NCI-H524 (cell line): ENCODE results near the gene TTC28.
A peak's percentile ranks its signal among the peaks of the same experiment; 100 is the strongest.

Experiments
- DNase-seq, 2 experiments: peaks; one replicate each; lab custom pipeline; 2025; lab: John Stamatoyannopoulos, UW

The TTC28 gene

DNA sequence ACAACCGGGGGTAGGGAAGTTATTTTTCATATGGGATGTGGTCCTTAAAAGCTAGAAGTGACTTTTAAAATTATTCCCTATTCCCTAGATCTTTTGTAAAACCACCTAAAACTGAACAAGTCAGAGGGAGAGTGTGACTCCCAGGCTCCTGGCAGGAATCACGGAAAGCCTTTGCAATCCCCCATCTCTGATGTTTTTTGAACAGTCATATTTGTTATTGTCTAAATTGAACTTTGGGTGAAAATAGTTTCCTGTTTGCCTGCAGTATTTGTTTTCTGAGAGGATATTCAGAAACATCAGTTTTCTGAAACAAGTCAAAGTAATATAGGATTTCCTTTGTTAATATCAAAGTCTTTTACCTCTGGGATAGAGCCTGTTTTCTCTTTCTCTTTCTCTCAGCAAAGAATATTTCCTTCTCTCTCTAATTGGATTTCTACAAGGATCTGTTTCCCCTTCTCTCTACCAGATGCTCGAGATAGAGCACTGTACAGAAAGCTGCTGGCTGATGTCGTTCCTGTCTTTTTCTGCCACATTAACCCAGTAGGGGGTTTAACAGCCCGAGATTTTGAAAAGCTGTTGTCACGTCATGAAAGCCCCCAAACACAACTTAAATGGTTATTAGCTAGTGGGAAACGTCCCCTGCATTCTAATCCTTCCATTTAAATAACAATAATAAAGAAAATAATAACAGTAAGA, 628.4 kb downstream of the TTC28 start:
- peak in 1 of 2 experiments; percentile 27 for DNase-seq

DNA sequence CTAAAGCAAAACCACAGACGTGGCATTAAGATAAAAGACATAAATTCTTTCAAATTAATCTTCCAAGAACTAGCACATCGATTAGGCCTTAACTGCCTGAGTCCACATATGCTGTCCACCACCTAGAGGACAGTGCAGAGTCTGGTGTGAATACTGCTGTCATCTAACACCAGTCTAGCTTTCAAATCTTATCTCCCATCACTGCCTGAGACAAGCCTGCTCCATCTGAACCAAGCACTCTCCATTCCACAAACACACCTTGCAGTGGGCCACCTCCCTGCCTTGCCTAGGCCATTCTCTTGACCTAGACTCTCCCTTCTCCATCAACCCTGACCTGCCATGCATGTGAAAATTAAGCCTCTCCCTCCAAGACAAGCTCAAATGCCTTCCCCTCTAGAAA, 631.1 kb downstream of the TTC28 start:
- no peak for DNase-seq

DNA sequence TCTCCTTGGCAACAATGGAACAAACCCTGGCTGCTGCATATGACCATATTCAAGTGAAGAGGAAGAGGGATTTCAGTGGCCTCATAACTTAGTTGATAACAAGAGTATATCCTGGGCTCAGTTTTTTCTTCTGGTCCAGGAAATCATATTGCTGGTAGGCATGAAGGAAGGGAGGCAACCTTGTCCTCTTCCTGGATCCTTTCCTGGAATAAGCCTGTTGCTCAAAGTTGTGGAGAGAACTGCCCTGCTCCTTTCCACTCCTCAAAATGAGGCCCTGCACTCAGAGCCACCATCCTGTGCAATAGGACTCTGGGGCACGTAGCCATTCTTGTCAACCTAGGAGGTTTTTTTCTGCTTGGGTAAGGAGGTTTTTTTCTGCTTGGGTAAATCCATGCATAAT, 631.9 kb downstream of the TTC28 start:
- DNase-seq: no peak

DNA sequence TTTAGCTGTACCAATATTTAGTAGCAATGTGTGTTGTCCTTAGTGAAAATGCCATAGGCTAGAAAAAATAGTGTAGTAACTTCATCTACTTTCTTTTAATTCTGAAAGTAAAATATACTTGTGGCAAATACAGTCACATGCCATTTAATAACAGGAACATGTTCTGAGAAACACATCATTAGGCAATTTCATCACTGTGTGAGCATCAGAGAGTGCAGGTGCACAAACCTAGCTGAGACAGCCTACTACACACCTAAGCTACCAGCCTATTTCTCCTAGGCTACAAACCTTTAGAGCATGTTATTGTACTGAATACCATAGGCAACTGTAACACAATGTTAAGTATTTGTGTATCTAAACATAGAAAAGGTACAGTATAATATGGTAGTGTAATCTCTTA, 633.5 kb downstream of the TTC28 start:
- DNase-seq: no peak

DNA sequence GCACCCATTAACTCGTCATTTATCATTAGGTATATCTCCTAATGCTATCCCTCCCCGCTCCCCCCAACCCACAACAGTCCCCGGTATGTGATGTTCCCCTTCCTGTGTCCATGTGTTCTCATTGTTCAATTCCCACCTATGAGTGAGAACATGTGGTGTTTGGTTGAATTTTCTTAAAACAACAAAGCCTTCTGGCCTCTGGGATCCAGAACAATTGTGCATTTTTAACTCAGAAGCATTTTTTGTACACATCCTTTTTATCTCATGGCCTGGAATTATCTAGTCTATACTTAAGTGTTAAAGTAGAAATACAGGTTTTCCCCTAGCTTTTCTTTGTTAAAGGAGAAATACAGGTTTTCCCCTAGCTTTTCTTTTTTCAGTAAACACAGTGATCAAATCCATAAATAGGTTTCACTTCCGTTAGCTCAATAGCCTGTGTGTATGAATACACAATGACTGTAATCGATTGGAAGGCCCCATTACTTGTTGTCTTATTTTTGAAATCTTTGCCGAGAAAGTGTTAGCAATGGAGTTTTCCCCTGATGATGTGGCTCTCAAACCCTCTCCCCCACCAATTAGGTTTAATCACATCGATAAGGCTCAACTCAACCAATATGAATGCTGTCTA, 635.0 kb downstream of the TTC28 start:
- DNase-seq: no peak

DNA sequence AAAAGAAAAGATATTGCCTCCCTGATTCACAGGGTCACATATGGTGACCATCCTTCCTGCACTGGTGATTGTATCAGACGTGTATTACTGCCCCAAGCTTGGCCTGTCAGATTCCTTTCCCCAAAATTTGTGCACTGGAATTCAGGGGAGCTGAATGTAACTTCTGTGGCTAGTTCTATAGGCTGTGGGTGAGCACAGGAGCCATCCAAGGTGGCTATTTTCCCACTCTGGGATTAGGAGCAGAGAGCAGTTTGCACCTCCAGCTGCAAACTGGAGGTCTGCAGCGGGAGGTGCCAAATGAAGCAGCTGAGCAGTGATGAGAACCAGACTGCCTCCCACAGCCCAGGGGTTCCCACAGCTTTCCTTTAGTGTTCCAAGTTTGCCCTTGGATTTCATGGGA, 636.4 kb downstream of the TTC28 start:
- DNase-seq: no peak

DNA sequence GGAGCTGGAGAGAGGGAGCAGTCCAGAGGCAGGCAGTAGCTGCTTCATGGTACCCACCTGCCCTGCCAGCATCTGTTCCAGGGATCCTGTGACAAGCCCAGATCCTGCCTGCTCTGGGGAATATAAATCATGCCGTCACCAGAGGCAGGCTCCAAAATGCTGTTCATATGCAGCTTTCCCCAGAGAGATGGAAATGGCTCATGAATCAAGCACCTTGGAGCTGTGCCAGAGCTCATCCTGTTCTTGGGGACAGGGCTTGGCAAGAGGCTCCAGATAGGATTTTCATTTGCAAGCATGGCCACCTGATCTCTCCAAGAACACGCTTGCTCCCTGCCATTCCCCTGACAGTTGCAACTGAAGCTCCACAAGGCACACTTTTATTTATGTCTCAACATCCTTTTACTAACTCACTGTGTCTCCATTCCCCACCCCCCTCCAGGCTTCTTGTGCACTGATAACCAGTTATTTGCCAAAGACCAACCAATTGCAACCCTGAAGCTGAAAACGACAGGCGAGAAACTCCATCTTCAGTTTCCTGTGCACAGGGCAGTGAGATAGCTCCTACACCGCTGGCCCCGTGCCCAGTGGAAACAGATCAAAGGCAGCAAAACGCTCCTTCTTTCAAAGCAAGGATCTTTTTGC, 644.8 kb downstream of the TTC28 start:
- peak; percentile 99 to 100 for DNase-seq

DNA sequence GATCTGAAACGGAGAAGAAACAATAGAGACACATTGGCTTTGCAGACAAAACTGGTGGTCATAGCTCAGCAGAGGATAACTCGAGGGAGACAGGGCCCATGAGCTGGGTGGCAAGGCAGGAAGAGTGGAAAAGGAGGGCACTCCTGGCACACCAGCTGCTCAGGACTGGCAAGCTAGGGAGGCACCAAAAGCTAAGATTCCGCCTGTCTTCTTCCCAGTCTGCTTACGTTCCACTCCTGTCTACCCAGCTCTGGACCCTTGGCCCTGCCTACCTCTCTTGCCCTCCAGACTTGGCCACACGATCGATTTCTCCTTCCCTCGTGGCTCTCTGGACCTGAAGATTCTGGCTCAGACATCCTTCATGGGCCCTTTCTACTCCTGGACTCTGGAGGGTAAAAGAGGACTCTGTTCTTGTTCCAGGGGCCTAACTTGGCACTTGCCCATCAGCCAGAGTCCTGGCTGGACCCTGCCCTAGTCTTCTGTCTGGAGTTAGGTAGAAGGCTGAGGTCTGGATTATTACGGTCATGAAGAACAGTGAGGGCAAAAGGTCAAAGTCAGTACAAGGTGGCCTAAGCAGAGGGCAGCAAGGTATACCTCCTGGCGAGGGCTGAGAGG, 645.4 kb downstream of the TTC28 start:
- DNase-seq: no peak

DNA sequence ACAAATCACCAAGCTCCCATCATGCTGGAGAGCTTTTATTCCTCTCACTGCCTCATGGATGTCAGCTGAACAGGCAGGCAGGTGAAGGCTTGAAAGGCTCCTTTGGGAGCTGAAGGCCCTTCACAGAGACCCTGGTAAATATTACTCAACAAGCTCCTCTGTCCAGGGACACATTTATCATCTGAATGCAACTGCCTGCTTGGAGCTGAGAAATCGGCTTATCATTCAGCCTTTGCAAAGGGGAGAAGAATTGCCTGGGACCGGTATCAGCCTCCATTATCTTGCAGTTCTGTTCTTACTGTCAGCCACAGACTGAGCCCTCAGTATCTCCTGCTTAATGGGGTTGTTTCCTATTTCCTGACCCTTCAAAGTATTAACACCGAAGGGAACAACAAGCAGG, 646.8 kb downstream of the TTC28 start:
- no peak for DNase-seq

DNA sequence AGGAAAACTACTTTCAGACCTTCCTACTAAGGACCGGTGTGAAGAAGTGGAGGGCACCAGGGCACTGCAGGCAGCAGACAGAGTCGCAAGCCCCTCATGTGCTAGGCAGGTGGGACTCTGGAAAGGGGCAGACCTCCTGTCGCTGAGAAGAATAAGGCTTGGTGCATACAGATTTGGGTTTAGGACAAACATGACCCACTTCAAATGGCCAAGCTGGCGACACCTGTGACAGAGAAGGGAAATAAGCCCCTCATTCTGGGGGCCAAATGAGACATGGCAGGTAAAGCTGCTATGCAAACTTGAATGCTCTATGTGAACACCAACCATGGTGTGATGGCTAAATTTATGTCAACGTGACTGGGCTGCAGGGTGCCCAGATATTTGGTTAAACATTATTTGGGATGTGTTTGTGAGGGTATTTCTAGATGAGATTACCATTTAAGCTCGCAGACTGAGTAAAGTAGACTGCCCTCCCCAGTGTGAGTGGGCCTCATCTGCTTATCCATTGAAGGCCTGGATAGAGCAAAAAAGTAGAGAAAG, 648.2 kb downstream of the TTC28 start:
- DNase-seq: no peak

DNA sequence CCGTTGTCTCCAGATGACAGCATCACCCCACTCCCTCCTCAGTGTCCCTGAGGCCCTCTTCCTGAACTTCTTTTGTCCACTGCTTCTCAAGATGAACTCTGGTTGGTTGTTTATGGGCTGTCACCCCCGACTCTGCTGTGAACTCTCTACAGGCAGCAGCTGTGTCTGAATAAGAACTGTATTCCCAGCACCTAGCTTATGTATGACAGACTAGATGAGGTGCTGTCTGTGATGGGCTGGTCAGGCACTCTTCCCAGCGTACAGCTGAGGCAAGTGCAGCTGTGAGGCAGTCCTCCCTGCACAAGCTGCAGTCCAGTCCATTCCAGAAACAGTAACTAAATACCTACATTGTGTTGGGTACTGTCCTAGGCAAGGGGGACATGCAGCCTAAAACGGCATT, 649.2 kb downstream of the TTC28 start:
- DNase-seq: no peak

DNA sequence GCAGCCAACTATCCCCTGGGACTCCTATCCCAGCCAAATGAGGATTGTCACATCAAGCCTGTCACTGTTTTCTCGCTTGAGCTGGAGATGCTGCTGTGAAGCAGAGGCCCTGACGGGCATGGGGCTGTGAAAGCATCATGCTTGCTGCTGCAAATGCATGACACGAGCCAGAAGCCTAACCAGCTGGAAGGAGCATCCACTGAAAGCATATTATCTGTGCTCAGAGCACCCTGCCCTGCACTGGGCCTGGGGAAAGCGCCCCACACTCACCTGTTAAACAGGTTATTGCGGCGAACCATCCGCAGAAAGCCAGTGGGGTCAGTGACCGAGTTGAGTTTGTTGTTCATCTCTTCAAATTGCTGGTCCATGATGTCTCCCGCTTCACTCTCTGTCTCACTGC, 649.7 kb downstream of the TTC28 start:
- no peak for DNase-seq

DNA sequence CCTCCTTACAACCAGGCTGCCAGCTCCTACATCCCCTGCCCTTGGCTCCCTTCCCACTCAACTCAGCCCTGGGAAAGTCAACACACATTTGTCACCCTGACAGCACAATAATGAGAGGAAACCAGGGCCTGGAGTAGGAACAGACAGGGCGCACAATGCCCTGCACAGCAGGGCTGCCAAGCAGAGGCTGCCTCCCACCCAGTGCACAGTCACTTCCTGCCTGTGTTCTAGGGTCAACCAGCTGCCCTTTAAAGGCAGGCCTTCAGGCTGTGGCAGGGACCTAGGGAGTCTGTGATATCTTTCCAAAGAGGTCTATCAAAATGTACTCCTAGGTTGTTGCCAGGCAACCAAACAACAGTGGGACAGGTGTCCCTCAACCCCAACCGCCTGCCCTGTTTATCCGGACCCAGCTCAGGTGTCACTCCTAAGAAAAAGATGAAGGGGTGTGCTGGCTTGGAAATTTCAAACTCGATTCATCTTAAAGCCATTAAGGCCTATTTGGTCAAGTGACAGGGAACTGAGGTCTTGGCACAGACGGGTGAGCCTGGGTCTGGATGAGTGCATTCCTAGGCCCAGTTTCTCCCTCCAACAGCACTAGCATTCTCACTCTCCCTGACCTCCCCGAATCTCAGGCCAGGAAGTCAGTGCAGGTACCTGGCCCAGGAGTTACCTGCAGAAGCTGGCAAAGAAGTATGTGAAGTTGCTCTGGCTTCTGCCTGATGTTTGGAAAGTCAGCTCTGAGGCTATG, 650.3 kb downstream of the TTC28 start:
- DNase-seq: no peak

DNA sequence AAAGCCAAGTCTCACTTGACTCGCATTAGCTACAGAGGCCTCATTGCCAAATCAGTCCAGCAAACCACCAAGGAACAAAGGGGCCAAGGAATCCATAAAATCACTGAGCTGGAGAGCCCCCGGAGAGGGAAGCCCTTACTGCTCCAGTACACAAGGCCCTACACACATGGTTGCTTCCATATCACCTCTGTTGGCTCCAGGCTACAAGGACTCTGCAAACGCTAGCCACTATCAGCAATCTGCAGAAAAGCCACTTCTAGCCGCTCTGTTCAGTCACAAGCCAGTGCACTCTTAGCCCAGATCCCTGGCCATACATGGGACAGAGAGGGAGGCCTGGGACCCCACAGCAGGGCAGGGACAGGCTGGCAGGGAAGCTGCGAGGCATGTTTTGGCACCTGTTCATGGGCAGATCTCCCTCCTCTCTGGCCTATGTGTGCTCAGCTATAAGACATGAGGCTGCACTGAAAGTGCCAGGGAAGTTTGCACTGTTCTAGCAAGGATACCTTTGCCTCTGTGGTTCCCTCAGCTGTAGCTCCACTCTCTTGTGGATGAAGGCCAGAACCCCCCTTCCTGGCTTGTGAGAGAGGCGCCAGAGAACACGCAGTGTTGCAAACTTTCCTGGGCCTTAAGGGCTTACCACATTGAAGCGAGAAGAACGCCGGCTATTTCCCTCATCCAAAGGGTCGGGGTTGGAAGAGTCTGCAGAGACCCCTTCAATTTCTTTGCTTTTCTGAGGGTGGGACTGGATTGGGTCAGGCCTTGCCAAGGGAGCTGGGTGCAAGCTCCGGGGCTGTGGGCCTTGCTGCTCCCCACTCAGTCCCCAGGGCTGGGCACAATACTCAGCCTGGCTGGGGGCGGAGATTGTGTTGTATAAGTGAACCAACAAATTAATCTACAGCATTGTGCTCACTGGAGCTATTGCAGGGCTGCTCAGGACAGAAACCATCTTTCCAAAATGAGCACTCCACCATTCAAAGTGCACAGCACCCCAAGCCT, 651.9 kb downstream of the TTC28 start:
- no peak for DNase-seq

DNA sequence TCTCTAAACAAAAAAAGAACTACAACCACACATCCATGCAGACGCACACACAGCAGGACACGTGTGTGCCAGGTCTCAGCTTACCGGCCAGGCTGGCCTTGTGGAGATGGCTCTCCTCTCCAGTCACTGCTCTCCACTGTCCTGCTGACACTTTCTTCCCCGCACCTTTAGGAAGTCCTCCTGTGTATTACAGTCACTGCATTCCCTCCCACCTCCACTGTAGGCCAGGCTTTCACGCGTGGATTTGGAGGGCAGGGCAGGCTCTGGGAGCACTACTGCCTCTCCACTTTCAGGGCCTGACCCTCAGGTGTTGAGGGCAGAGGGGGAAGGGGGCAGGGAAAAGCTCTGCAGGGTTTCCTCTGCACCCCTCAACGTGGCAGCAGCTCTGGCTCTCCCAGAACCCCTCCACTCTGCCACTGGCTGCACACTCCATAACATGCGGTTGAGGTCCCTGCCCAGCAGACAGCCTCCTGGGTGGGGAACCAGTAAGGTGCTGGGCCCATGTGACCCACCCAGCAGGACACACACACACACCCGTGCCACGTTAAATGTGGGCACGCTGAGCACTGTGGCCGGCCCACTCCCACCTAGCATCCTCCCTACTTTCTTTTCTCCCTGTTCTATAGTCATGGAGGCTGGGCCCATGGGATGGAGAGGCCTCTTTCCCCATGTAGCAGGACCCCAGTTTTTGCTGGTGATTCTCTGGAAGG, 653.6 kb downstream of the TTC28 start:
- no peak for DNase-seq

DNA sequence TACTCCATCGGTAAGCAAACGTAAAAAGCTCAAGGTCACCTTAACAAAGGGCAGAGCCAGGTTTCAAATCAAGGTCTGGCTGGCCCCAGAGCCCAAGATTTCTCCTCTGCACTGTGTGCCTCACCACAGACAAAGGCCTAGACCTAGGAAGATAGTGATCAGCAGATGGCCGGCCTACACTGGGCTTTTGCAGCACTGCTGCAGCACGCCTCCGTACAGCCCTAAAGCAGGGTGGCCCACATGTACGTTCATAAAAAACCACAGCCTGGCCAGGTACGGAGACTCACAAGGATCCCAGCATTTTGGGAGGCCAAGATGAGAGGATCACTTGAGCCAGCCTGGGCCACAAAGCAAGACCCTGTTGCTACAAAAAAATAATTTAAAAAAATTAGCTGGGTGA, 654.3 kb downstream of the TTC28 start:
- DNase-seq: no peak

DNA sequence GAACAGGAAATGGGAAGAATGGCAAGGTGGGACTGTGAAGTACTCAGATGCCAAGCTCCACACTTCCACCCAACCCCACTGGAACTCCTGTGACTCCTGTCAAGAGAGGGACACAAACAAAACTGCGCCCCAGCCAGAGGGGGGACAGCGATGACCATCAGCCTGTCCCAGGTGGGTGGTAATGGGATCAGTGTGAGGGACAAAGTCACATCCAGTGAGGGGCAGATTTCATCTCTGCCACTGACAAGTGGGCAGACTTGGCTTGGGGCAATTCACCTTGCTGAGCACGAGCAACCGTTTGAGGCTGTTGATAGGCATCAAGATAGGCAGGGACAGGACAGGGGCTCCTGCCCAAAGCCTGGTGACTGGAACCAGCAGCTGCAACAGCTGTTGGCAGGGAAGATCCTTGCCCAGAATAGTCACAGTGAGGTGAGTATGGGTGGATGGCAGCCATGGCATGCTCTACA, 655.2 kb downstream of the TTC28 start:
- DNase-seq: no peak

DNA sequence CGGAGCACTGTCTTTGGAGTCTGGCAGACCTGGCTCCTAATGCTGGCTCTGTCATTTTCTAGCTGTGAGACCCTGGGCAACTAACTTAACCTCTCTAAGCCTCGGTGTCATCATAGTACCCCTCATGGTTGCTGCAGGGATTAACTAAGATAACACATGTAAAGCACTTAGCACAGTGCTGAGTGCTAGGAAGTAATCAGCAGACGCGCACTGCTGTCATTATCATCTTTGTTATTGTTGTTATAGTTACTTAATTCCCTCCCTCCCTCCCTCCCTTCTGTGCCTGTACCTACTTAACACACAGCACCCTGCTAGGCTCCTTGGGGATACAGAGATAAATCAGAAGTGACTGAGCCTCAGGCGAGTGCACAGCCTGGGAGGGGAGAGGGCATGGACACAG, 655.9 kb downstream of the TTC28 start:
- peak; percentile 23 to 58 for DNase-seq

DNA sequence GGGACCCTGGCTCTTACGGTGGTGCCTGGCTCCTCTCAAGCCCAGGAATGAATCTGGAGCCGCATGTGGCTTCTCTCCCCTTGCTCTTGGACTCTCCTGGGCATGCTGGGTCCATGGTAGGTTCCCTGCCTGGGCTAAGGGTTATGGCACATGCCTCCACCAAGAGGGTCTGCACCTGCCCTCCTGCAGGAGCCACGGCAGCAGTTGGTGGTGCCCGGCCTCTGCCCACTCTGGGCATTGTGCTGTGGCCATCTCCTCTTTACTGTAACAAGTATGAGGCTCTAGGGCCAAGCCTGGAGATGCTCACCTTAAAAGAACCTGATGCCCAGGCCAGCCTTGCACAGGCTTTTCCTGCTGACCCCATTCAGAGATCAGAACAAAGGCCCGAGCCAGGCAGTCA, 656.6 kb downstream of the TTC28 start:
- no peak for DNase-seq
